Loucy (cell line): ENCODE data around the gene TRAPPC14.

Source experiments
- CTCF ChIP-seq: fragments of 200-600 bp; sonication (generic); conservative IDR thresholded peaks from 2 replicates; pipeline ENCODE4 v1.5.1; 2014; ENCODE audit warnings: mild to moderate bottlenecking, antibody characterized with exemption, low read length
- EZH2phosphoT487 ChIP-seq: fragments of 200-600 bp; IDR thresholded peaks from 2 replicates; pipeline ENCODE4 v1.6.1; 2018; ENCODE audit warnings: antibody characterized with exemption, mild to moderate bottlenecking, moderate library complexity, borderline replicate concordance

- TF ChIP-seq CTCF (no peak), EZH2phosphoT487 (no peak)
Measured at GRCh38 chr7:100175296-100175935, 16.9 kb upstream of the TRAPPC14 start.
